Measurements from ENCODE around the gene DEPDC1B. TPM values are rescaled to one million over a fixed set of nuclear protein-coding genes. Genes with fewer than 3 reads are reported as not detected.

The DEPDC1B gene
- total and polyA plus RNA-seq, 2 of the 8 experiments (the other 6 are each of a cell fraction or from before 2014, with no cell fraction given): 30.8 to 67.4 TPM

DNA sequence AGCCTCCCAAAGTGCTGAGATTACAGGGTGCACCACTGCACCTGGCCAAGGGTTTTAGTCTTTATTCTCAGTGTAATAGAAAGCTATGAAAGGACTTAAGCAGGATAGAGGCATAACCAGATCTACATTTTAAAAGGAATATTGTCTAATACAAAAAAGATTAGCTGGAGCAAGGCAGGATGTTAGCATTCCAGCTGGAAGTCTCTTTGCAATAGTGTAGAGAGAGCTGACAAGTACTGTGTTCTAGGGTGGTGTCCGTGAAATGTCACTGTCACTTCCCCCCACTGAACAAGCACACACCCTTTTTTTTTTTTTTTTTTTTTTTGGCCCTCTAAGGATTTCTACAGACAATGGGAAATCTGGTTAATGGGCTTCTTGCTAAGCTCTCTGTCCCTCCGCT, 24.2 kb upstream of the DEPDC1B start (continued):
- TF ChIP-seq, protein P1, sequence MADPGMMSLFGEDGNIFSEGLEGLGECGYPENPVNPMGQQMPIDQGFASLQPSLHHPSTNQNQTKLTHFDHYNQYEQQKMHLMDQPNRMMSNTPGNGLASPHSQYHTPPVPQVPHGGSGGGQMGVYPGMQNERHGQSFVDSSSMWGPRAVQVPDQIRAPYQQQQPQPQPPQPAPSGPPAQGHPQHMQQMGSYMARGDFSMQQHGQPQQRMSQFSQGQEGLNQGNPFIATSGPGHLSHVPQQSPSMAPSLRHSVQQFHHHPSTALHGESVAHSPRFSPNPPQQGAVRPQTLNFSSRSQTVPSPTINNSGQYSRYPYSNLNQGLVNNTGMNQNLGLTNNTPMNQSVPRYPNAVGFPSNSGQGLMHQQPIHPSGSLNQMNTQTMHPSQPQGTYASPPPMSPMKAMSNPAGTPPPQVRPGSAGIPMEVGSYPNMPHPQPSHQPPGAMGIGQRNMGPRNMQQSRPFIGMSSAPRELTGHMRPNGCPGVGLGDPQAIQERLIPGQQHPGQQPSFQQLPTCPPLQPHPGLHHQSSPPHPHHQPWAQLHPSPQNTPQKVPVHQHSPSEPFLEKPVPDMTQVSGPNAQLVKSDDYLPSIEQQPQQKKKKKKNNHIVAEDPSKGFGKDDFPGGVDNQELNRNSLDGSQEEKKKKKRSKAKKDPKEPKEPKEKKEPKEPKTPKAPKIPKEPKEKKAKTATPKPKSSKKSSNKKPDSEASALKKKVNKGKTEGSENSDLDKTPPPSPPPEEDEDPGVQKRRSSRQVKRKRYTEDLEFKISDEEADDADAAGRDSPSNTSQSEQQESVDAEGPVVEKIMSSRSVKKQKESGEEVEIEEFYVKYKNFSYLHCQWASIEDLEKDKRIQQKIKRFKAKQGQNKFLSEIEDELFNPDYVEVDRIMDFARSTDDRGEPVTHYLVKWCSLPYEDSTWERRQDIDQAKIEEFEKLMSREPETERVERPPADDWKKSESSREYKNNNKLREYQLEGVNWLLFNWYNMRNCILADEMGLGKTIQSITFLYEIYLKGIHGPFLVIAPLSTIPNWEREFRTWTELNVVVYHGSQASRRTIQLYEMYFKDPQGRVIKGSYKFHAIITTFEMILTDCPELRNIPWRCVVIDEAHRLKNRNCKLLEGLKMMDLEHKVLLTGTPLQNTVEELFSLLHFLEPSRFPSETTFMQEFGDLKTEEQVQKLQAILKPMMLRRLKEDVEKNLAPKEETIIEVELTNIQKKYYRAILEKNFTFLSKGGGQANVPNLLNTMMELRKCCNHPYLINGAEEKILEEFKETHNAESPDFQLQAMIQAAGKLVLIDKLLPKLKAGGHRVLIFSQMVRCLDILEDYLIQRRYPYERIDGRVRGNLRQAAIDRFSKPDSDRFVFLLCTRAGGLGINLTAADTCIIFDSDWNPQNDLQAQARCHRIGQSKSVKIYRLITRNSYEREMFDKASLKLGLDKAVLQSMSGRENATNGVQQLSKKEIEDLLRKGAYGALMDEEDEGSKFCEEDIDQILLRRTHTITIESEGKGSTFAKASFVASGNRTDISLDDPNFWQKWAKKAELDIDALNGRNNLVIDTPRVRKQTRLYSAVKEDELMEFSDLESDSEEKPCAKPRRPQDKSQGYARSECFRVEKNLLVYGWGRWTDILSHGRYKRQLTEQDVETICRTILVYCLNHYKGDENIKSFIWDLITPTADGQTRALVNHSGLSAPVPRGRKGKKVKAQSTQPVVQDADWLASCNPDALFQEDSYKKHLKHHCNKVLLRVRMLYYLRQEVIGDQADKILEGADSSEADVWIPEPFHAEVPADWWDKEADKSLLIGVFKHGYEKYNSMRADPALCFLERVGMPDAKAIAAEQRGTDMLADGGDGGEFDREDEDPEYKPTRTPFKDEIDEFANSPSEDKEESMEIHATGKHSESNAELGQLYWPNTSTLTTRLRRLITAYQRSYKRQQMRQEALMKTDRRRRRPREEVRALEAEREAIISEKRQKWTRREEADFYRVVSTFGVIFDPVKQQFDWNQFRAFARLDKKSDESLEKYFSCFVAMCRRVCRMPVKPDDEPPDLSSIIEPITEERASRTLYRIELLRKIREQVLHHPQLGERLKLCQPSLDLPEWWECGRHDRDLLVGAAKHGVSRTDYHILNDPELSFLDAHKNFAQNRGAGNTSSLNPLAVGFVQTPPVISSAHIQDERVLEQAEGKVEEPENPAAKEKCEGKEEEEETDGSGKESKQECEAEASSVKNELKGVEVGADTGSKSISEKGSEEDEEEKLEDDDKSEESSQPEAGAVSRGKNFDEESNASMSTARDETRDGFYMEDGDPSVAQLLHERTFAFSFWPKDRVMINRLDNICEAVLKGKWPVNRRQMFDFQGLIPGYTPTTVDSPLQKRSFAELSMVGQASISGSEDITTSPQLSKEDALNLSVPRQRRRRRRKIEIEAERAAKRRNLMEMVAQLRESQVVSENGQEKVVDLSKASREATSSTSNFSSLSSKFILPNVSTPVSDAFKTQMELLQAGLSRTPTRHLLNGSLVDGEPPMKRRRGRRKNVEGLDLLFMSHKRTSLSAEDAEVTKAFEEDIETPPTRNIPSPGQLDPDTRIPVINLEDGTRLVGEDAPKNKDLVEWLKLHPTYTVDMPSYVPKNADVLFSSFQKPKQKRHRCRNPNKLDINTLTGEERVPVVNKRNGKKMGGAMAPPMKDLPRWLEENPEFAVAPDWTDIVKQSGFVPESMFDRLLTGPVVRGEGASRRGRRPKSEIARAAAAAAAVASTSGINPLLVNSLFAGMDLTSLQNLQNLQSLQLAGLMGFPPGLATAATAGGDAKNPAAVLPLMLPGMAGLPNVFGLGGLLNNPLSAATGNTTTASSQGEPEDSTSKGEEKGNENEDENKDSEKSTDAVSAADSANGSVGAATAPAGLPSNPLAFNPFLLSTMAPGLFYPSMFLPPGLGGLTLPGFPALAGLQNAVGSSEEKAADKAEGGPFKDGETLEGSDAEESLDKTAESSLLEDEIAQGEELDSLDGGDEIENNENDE (IDR thresholded peaks at IDR 0.05; ENCODE audit: insufficient replicate concordance, low read length): no peak
- TF ChIP-seq KDM1A (IDR thresholded peaks at IDR 0.05; ENCODE audit: borderline replicate concordance, low read length): no peak
- TF ChIP-seq RNF2 (IDR thresholded peaks at IDR 0.05; ENCODE audit: borderline replicate concordance, low read depth, low read length, missing control alignments, poor library complexity, severe bottlenecking): no peak
- no peak for TF ChIP-seq MAFK (IDR thresholded peaks at IDR 0.05; ENCODE audit: low read depth, low read length)
- TF ChIP-seq SP4 (IDR thresholded peaks at IDR 0.05; ENCODE audit: low read length): no peak
- TF ChIP-seq, protein P2, sequence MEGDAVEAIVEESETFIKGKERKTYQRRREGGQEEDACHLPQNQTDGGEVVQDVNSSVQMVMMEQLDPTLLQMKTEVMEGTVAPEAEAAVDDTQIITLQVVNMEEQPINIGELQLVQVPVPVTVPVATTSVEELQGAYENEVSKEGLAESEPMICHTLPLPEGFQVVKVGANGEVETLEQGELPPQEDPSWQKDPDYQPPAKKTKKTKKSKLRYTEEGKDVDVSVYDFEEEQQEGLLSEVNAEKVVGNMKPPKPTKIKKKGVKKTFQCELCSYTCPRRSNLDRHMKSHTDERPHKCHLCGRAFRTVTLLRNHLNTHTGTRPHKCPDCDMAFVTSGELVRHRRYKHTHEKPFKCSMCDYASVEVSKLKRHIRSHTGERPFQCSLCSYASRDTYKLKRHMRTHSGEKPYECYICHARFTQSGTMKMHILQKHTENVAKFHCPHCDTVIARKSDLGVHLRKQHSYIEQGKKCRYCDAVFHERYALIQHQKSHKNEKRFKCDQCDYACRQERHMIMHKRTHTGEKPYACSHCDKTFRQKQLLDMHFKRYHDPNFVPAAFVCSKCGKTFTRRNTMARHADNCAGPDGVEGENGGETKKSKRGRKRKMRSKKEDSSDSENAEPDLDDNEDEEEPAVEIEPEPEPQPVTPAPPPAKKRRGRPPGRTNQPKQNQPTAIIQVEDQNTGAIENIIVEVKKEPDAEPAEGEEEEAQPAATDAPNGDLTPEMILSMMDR (IDR thresholded peaks at IDR 0.05; ENCODE audit: control extremely low read depth in 1 of 3, insufficient read depth in 1 of 3, low read depth in 1 of 3, low read length in 3 of 3): no peak

All from H1 (cell line).